Transverse colon (tissue), 4 donors: ENCODE measurements around the gene STON2. TPM values are rescaled to one million over a fixed set of nuclear protein-coding genes. Genes with fewer than 3 reads are reported as not detected.

Source experiments
- DNase-seq: peaks from one replicate; pipeline ENCODE4 v3.0.0-alpha.2; 2019
- H3K27ac ChIP-seq, 4 donors: fragments of 200-600 bp; sonication (generic); 2 replicates each; pipeline ENCODE4 v1.5.1; 2016 to 2018; ENCODE audit warnings: inconsistent platforms in 4 of 4
- H3K27me3 ChIP-seq: fragments of 200-600 bp; sonication (generic); 2 replicates; pipeline ENCODE4 v1.5.1; 2017; ENCODE audit warnings: inconsistent platforms
- H3K36me3 ChIP-seq, 4 donors: fragments of 200-600 bp; sonication (generic); 2 replicates each; pipeline ENCODE4 v1.5.1; 2017 to 2019; ENCODE audit warnings: inconsistent platforms in 4 of 4
- H3K4me1 ChIP-seq, 4 donors: fragments of 200-600 bp; sonication (generic); 2 replicates each; pipeline ENCODE4 v1.5.1; 2017 to 2020; ENCODE audit warnings: inconsistent platforms in 4 of 4
- H3K4me3 ChIP-seq, 4 donors: fragments of 200-600 bp; sonication (generic); 1 replicate in 1 of 4; 2 replicates in 3 of 4; pipeline versions ENCODE4 v1.5.1 to v1.6.1; 2017 to 2019; ENCODE audit warnings: inconsistent platforms in 4 of 4
- H3K9me3 ChIP-seq, 2 donors: fragments of 200-600 bp; sonication (generic); 2 replicates each; pipeline ENCODE4 v1.5.1; 2017 to 2019; ENCODE audit warnings: inconsistent platforms in 2 of 2
- EP300 ChIP-seq: sonication (generic); formaldehyde crosslinking; IDR thresholded peaks from one replicate; pipeline ENCODE4 v1.6.1; 2017; ENCODE audit warnings: antibody characterized with exemption, low read depth
- POLR2A ChIP-seq: fragments of 450-650 bp; IDR thresholded peaks from one replicate; pipeline ENCODE4 v1.6.1; 2016; ENCODE audit warnings: antibody characterized with exemption, mild to moderate bottlenecking, moderate library complexity
- POLR2AphosphoS5 ChIP-seq, 3 donors: sonication (generic); formaldehyde crosslinking; IDR thresholded peaks; one replicate each; pipeline ENCODE4 v1.6.1; 2016; ENCODE audit warnings: antibody characterized with exemption in 3 of 3
- WGBS, 2 donors: methylation state at CpG; one replicate each; pipeline ENCODE4 v1.1.5; 2018; ENCODE audit warnings: low coverage in 1 of 2; 5-methylcytosine and 5-hydroxymethylcytosine counted together
- in situ Hi-C, 4 donors: fragments of 200-750 bp; cut with MboI; loops; one replicate each; pipeline versions ENCODE4 v1.15.0 to v1.15.1; 2017; ENCODE audit warnings: low sequenced_read_pairs in 3 of 4, low pct_ligation_motif_present in 1 of 4, low pct_unique_long_range_greater_than_20kb in 1 of 4
- intact Hi-C: fragments of 100-400 bp; cut with DNase I; formaldehyde crosslinking; loops from one replicate; pipeline ENCODE4 v1.15.1; 2023; ENCODE audit warnings: low total_unique reads
- total RNA-seq, 4 donors: library from RNA; depleted of rRNA; stranded (reverse); fragments of >200 nt; gene quantifications; one replicate each; pipeline ENCODE4 v1.1.0, GENCODE V29; 2016
- TF ChIP-seq, protein P1 (sequence below), 5 experiments: fragments of 200-600 bp in 3 of 5; fragments of 450-650 bp in 2 of 5; sonication (generic) in 3 of 5; IDR thresholded peaks; 1 replicate in 2 of 5; 2 replicates in 3 of 5; pipeline ENCODE4 v1.5.1; 2016 to 2017; ENCODE audit warnings: antibody characterized with exemption in 5 of 5, inconsistent platforms in 3 of 5, mild to moderate bottlenecking in 2 of 5, moderate library complexity in 1 of 5

The STON2 gene
- total RNA-seq, 4 donors from 2014 or later = 10.8 to 39.4 (median 17.5) TPM

DNA sequence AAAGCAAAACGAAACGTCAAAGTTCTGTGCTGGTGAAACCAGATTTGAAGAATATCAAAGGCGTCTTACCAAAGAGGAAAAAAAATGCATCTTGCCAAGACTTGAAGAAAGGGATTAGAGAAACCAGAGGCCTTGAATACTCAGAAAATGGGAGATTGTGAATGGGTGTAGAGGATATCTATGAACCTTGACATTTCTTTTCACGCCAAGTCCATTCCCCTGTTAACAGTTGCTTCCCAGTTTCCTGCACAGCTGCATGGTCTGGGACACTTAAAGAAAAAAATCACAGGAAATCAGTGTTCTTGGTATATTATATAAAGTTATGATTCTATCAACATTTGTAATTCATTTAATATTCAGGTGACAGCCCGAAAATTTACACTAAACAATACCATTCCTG lies 178.0 kb downstream of the STON2 start:
- H3K4me3 ChIP-seq = peak overlapping the region in 1 of 4 donors; percentile 89
- in situ Hi-C loops = no loop called here

DNA sequence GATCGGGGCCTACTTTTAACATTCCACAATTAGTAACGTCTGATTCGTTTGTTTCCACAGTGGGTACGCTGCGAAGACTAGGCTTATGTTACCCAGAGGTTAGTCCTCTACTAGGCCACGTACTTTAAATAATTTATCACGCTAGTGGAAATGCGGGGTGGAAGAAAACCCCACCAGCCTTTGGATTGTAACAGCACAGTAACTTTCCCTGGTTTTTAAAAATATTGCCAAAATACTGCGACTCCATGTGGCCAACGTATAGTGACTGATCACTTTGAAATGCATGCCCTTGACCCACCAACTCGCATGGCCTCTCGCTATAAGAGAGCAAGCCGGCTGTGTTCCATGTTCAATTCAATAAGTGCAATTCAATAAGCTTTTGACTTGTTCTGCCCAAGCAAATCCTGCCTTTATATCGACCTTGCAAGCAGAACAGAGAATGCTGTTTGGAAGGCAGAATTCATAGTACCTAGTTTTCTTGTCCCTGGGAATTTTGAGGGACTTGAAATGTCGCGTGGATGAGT lies 178.5 kb downstream of the STON2 start:
- 45 to 60% methylated on average over 1 to 16 of the region's 16 CpGs for WGBS, 2 donors
- Histone ChIP-seq H3K4me1 (peaks cover 18 to 38% (median 32%) of the 10 kb centered on the region in 4 donors), H3K4me3 (peak overlapping the region; percentile 58 to 89 (median 78)), H3K27me3 (no peaks in the 10 kb centered on the region), H3K9me3 (no peaks in the 10 kb centered on the region), H3K36me3 (no peaks in the 10 kb centered on the region), H3K27ac (peak overlapping the region; percentile 96 to 99 (median 98))
- DNase-seq = no peak
- intact Hi-C loops (no loop called here), in situ Hi-C loops (no loop called here)
- TF ChIP-seq POLR2AphosphoS5 (IDR thresholded peaks at IDR 0.05) = no peak
- TF ChIP-seq POLR2A = peak; percentile 45

More for the DNA sequence above, 178.0 kb downstream of the STON2 start:
- H3K9me3 ChIP-seq = no peaks in the 10 kb centered on the region
- peak overlapping the region; percentile 96 to 99 (median 98) for H3K27ac ChIP-seq
- no peak for DNase-seq
- WGBS, 2 donors = 91 to 92% methylated on average over 5 of the region's 5 CpGs
- H3K4me1 ChIP-seq = peaks cover 18 to 35% (median 29%) of the 10 kb centered on the region in 4 donors
- no peaks in the 10 kb centered on the region for H3K36me3 ChIP-seq
- intact Hi-C loops = no loop called here
- TF ChIP-seq POLR2AphosphoS5 (IDR thresholded peaks at IDR 0.05) = no peak
- TF ChIP-seq, protein P1, sequence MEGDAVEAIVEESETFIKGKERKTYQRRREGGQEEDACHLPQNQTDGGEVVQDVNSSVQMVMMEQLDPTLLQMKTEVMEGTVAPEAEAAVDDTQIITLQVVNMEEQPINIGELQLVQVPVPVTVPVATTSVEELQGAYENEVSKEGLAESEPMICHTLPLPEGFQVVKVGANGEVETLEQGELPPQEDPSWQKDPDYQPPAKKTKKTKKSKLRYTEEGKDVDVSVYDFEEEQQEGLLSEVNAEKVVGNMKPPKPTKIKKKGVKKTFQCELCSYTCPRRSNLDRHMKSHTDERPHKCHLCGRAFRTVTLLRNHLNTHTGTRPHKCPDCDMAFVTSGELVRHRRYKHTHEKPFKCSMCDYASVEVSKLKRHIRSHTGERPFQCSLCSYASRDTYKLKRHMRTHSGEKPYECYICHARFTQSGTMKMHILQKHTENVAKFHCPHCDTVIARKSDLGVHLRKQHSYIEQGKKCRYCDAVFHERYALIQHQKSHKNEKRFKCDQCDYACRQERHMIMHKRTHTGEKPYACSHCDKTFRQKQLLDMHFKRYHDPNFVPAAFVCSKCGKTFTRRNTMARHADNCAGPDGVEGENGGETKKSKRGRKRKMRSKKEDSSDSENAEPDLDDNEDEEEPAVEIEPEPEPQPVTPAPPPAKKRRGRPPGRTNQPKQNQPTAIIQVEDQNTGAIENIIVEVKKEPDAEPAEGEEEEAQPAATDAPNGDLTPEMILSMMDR (IDR thresholded peaks at IDR 0.05) = no peak
- no peak for TF ChIP-seq POLR2A
- TF ChIP-seq EP300 = no peak
- no peaks in the 10 kb centered on the region for H3K27me3 ChIP-seq

DNA sequence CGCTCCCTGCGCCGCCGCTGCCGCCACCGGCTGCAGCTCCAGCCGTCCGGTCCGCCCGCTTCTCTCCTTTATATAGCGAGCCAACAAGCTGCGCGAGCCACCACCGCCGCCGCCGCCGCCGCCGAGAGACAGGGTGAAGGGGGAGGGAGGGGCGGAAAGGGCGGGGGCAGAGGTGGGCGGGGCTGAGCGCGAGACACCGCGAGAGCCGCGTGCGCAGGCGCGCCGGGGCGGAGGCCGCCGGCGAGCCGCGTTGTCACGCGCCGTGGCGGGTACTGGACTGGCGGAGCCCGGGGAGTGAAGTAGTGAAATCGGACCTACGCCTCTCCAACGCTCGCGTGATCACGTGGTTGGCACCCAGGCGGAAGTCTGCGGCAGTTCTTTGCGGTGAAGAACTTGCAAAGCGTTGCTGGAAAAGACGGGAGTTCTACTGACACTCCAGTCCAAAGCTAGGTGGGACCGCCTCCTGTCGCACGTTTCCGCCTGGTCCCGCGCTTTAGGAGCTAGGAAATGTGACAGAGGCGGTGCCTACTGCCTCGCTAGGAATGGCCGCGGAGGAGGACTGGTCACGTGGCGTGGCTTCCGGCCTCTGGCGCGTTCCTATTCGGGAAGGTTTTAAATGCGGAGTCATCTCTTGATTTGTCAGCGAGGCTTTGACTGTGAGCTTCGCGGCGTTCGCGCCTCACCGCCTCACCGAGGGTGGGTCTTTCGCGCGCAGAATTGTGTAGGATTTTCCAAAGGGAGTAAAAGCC lies 179.1 kb downstream of the STON2 start, which contains the start of gene GTF2A1:
GTF2A1 (minus strand) TSS at position 130 of the 749 bp plus-strand sequence. CDS start 441 bp downstream, outside the sequence.
- Histone ChIP-seq H3K27me3 (no peaks in the 10 kb centered on the region), H3K4me3 (peak within 1 kb of the TSS; percentile 69 to 89 (median 88)), H3K9me3 (no peaks in the 10 kb centered on the region), H3K4me1 (peaks cover 18 to 38% (median 32%) of the 10 kb centered on the region in 4 donors), H3K36me3 (no peaks in the 10 kb centered on the region), H3K27ac (peak within 1 kb of the TSS; percentile 96 to 99 (median 98))
- 1% methylated on average over 66 of the region's 84 CpGs; no CpG with 5 or more reads in 1 of the 2 donors for WGBS, 2 donors
- TF ChIP-seq, protein P1 (IDR thresholded peaks at IDR 0.05) = no peak
- no peak for TF ChIP-seq POLR2A
- TF ChIP-seq POLR2AphosphoS5 (IDR thresholded peaks at IDR 0.05) = peak; percentile 99
- peak; percentile 44 for TF ChIP-seq EP300
- DNase-seq = peak; percentile 95
- intact Hi-C loops = no loop called here
- in situ Hi-C loops = no loop called here

DNA sequence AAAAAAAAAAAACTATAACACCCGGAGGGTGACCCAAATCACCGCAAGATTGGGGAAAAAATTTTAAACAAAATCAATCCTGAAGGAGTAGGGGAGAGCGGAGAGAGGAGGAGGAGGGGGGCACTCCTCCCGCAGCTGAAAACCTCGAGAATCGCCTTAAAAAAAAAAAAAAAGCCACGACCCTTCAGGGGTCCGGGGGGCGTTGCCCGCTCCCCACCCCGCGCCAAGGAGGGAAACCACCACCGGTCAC lies 179.6 kb downstream of the STON2 start:
- intact Hi-C loops (no loop called here), in situ Hi-C loops (no loop called here)
- no peak for DNase-seq
- Histone ChIP-seq H3K9me3 (no peaks in the 10 kb centered on the region), H3K27ac (peak overlapping the region; percentile 96 to 99 (median 98)), H3K36me3 (peaks cover 0 to 5% (median 2%) of the 10 kb centered on the region in 4 donors), H3K27me3 (no peaks in the 10 kb centered on the region), H3K4me1 (peaks cover 18 to 38% (median 32%) of the 10 kb centered on the region in 4 donors), H3K4me3 (peak overlapping the region; percentile 67 to 89 (median 78))
- TF ChIP-seq POLR2AphosphoS5 (IDR thresholded peaks at IDR 0.05) (no peak), EP300 (no peak), POLR2A (peak; percentile 99)
- TF ChIP-seq, protein P1 (IDR thresholded peaks at IDR 0.05) = no peak
- 0% methylated on average over 10 of the region's 13 CpGs; no CpG with 5 or more reads in 1 of the 2 donors for WGBS, 2 donors
